Epithelial cell of esophagus (primary cell): ENCODE data around the gene TOM1.

Experiments
- DNase-seq: peaks from one replicate; pipeline ENCODE4 v3.0.0; 2010; ENCODE audit warnings: low read depth
- H3K4me3 ChIP-seq: 2 replicates; pipeline ENCODE4 v1.5.1; 2011; ENCODE audit warnings: mild to moderate bottlenecking, low read length, control low read depth
- TF ChIP-seq, protein P1 (sequence below): IDR thresholded peaks from 2 replicates; pipeline ENCODE4 v1.5.1; 2011; ENCODE audit warnings: low read depth, mild to moderate bottlenecking, low read length, control low read depth, inconsistent platforms; ENCODE audit not compliant: insufficient read depth; ENCODE audit errors: missing control alignments

The TOM1 gene

DNA sequence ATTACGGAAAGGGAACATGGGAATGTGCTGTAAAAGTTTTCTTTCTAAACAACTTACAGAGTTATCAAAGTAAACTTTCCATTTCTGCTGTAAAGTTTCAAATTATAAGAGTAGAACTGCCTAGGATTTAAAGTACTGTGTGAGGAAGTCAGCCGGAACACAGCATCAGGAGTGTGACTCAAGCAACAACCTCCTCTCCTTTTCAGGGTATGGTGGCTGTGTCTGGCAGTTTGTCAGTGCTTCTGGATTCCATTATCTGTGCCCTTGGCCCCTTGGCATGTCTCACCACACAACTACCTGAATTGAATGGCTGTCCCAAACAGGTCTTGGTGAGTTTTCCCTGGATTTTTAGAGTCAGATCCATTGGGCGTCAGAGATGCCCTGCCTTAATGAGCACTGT is 6.9 kb upstream of the TOM1 start:
- TF ChIP-seq, protein P1, sequence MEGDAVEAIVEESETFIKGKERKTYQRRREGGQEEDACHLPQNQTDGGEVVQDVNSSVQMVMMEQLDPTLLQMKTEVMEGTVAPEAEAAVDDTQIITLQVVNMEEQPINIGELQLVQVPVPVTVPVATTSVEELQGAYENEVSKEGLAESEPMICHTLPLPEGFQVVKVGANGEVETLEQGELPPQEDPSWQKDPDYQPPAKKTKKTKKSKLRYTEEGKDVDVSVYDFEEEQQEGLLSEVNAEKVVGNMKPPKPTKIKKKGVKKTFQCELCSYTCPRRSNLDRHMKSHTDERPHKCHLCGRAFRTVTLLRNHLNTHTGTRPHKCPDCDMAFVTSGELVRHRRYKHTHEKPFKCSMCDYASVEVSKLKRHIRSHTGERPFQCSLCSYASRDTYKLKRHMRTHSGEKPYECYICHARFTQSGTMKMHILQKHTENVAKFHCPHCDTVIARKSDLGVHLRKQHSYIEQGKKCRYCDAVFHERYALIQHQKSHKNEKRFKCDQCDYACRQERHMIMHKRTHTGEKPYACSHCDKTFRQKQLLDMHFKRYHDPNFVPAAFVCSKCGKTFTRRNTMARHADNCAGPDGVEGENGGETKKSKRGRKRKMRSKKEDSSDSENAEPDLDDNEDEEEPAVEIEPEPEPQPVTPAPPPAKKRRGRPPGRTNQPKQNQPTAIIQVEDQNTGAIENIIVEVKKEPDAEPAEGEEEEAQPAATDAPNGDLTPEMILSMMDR, result no peak
- DNase-seq, result no peak
- no peak overlapping the region for H3K4me3 ChIP-seq

DNA sequence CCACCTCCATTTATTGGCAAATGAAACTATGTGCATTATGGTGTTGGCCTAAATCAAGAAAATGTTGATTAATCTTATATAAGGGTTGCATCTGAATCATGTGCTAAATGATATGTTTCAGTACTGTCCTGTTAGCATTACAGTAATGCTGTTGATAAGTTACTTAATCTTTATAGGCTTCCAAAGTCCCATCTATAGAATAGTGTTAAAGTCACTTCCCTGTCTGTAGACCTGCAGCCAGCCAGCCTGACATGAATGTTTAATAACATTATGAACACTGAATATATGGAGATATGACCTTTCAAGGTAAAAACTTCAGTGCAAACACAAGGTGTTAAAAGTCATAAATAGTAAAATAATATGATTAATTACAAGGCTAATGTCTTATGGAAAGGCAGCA is 3.6 kb upstream of the TOM1 start:
- H3K4me3 ChIP-seq, result no peak overlapping the region
- DNase-seq, result no peak
- TF ChIP-seq, protein P1, result no peak

DNA sequence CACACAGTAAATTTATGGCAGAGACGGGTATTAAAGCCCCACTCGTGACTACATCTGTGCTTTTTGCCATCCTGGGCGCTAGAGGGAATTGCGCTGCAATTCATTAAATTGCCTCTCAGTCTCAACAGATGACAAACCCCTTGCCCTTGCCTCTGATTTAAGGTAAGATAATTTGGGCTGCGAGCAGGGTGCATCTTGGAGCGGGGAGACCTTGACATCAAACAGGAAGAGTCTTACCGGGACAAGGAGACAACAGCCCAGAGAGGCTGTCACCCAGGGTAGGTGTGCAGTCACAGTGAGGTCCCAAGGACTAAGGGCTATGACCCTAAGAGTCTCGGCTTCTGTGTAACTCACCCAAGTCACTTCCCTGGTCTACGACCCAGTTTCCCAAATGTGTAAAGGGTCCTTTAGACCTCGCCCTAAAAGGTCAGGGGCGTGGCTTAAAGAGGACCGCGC is 449 bp upstream of the TOM1 start:
- DNase-seq, result peak; percentile 16
- peak overlapping the region; percentile 97 for H3K4me3 ChIP-seq
- TF ChIP-seq, protein P1, result no peak

DNA sequence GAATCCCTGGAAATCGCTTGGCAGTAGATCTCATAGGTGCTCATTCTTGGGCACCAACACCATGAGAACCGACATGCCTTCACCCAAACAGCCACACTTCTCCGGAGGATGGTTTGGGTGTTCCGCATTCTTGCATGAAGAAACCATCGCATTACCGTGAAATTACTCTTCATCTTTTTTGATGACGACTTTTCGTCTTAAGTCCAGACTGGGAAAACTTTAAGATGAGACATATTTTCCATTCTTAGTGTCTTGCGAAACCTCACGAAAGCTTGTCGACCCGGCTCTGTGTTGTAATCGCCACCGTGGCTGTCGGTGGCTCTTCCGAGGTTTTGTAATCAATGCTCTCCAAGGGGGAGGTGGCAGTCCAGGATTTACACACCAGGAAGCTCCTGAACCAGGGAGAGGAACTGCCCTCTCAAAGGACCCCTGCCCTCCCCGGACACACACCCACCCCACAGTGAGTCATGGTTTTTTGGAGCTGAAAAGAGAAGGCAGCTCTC is 1.7 kb downstream of the TOM1 start:
- TF ChIP-seq, protein P1, result no peak
- H3K4me3 ChIP-seq, result peak overlapping the region; percentile 97
- peak; percentile 97 for DNase-seq

DNA sequence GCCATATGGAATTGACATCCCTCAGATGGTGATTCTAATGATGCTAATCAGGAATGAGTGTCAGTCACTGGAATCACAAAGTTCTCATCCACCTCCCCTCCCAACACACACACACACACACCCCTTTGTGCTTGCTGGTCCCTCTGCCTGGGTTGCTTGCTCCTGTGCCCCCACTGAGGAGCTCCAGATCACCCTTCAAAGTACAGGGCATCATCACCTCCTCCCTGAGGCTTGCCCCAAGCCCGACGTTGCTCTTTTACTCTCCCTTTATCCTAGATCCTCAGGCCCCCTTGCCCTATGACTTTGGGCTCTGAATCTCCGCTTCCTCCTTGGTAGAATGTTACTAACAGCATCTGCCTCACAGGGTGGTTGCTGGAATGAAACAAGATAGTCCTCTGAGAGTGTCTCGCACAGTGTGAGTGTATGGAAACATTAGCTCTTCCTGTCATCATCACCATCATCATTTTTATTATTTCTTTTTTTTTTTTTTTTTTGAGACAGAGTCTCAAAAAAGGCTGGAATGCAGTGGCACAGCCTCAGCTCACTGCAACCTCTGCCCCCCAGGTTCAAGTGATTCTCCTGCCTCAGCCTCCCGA is 3.4 kb downstream of the TOM1 start:
- TF ChIP-seq, protein P1, result no peak
- no peak for DNase-seq
- no peak overlapping the region for H3K4me3 ChIP-seq

DNA sequence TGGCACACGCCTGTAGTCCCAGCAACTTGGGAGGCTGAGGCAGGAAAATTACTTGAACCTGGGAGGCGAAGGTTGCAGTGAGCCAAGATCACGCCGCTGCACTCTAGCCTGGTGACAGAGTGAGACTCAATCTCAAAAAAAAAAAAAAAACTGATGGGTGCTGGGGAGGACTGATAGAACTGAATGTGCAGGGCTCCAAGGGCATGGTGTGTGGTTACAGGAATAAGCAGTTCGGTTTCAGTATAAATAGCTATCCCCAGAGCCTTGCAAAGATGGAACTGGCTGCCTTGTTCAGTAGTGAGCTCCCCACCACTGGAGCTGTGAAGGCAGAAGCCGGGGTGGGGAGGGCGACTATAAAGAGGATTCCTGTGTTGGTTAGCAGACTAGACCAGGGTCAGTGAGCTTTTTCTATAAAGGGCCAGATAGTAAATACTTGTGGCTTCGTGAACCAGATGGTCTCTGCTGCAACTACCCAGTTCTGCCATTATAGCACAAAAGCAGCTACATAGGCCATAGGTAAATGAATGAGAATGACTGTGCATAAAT is 5.9 kb downstream of the TOM1 start:
- DNase-seq, result no peak
- TF ChIP-seq, protein P1, result no peak

More for the DNA sequence above, 5.9 kb downstream of the TOM1 start:
- H3K4me3 ChIP-seq, result no peak overlapping the region
